HEK293 (cell line): Measurements from ENCODE around the gene PCDHA6.

Experiments
- CTCF ChIA-PET: fragments of 350-600 bp; formaldehyde crosslinking; extraction: SDS; loops from one replicate; lab custom pipeline; 2021; ENCODE audit warnings: antibody characterized with exemption; lab: Yijun Ruan, JAX
- POLR2A ChIA-PET: fragments of 300-600 bp; formaldehyde crosslinking; extraction: SDS; loops from one replicate; lab custom pipeline; 2020; ENCODE audit warnings: antibody characterized with exemption, inconsistent platforms; lab: Yijun Ruan, JAX
- H3K27ac ChIP-seq: fragments of 200-500 bp; sonication (Bioruptor generic); 2 replicates; pipeline ENCODE4 v1.5.1; 2014; ENCODE audit warnings: low read depth, low read length, control low read depth, inconsistent platforms; ENCODE audit errors: extremely low read depth
- H3K36me3 ChIP-seq, 2 experiments: fragments of 200-500 bp in 1 of 2; sonication (Bioruptor generic) in 1 of 2; 1 replicate in 1 of 2; 2 replicates in 1 of 2; pipeline ENCODE4 v1.5.1; 2014 to 2017; ENCODE audit warnings: inconsistent platforms in 2 of 2, low read length in 2 of 2; ENCODE audit not compliant: control insufficient read depth in 2 of 2, insufficient read depth in 1 of 2
- H3K4me1 ChIP-seq: fragments of 200-500 bp; sonication (Bioruptor generic); 2 replicates; pipeline ENCODE4 v1.5.1; 2014; ENCODE audit warnings: mild to moderate bottlenecking, low read length, inconsistent platforms; ENCODE audit not compliant: control insufficient read depth, insufficient read depth
- H3K4me3 ChIP-seq: 2 replicates; pipeline ENCODE4 v1.5.1; 2011; ENCODE audit warnings: low read depth, mild to moderate bottlenecking, control low read depth, low read length, moderate library complexity
- H3K9me3 ChIP-seq: fragments of 200-500 bp; sonication (Bioruptor generic); 2 replicates; pipeline ENCODE4 v1.5.1; 2014; ENCODE audit warnings: low read depth, low read length, inconsistent platforms; ENCODE audit not compliant: control insufficient read depth, insufficient read depth
- GFI1B ChIP-seq: fragments of 450-650 bp; formaldehyde crosslinking; IDR thresholded peaks from 2 replicates; pipeline ENCODE4 v1.5.1; 2016; ENCODE audit warnings: missing biosample characterization, missing genetic modification characterization
- GLI4 ChIP-seq: fragments of 450-650 bp; formaldehyde crosslinking; IDR thresholded peaks from 2 replicates; pipeline ENCODE4 v1.5.1; 2016; ENCODE audit warnings: missing biosample characterization, missing genetic modification characterization
- HIC1 ChIP-seq: fragments of 450-650 bp; formaldehyde crosslinking; IDR thresholded peaks from 2 replicates; pipeline ENCODE4 v1.5.1; 2016; ENCODE audit warnings: missing biosample characterization, missing genetic modification characterization
- KLF7 ChIP-seq: fragments of 450-650 bp; formaldehyde crosslinking; IDR thresholded peaks from 2 replicates; pipeline ENCODE4 v1.5.1; 2016; ENCODE audit warnings: missing biosample characterization, missing genetic modification characterization, borderline replicate concordance
- MZF1 ChIP-seq: fragments of 450-650 bp; formaldehyde crosslinking; IDR thresholded peaks from 2 replicates; pipeline ENCODE4 v1.5.1; 2017; ENCODE audit warnings: missing biosample characterization, missing genetic modification characterization, borderline replicate concordance
- PRDM2 ChIP-seq: fragments of 450-650 bp; formaldehyde crosslinking; IDR thresholded peaks from 2 replicates; pipeline ENCODE4 v1.5.1; 2016; ENCODE audit warnings: missing biosample characterization, missing genetic modification characterization, borderline replicate concordance
- ZBTB10 ChIP-seq: fragments of 450-650 bp; formaldehyde crosslinking; IDR thresholded peaks from 2 replicates; pipeline ENCODE4 v1.5.1; 2016; ENCODE audit warnings: missing biosample characterization, missing genetic modification characterization
- ZBTB6 ChIP-seq: fragments of 450-650 bp; formaldehyde crosslinking; IDR thresholded peaks from 2 replicates; pipeline ENCODE4 v1.5.1; 2017; ENCODE audit warnings: missing biosample characterization, missing genetic modification characterization
- ZFP37 ChIP-seq: fragments of 450-650 bp; formaldehyde crosslinking; IDR thresholded peaks from 2 replicates; pipeline ENCODE4 v1.5.1; 2016; ENCODE audit warnings: missing biosample characterization, missing genetic modification characterization
- ZNF221 ChIP-seq: fragments of 450-650 bp; formaldehyde crosslinking; IDR thresholded peaks from 2 replicates; pipeline ENCODE4 v1.5.1; 2017; ENCODE audit warnings: missing biosample characterization, missing genetic modification characterization, borderline replicate concordance
- ZNF37A ChIP-seq: fragments of 450-650 bp; IDR thresholded peaks from 2 replicates; pipeline ENCODE4 v1.5.1; 2018; ENCODE audit warnings: missing biosample characterization, missing genetic modification characterization
- ZNF48 ChIP-seq: fragments of 450-650 bp; formaldehyde crosslinking; IDR thresholded peaks from 2 replicates; pipeline ENCODE4 v1.5.1; 2016; ENCODE audit warnings: missing biosample characterization, missing genetic modification characterization
- ZNF510 ChIP-seq: fragments of 450-650 bp; formaldehyde crosslinking; IDR thresholded peaks from 2 replicates; pipeline ENCODE4 v1.5.1; 2018; ENCODE audit warnings: mild to moderate bottlenecking, missing genetic modification characterization, missing biosample characterization; ENCODE audit not compliant: insufficient replicate concordance
- ZNF529 ChIP-seq: fragments of 450-650 bp; formaldehyde crosslinking; IDR thresholded peaks from 2 replicates; pipeline ENCODE4 v1.5.1; 2017; ENCODE audit warnings: missing genetic modification characterization, missing biosample characterization; ENCODE audit not compliant: insufficient replicate concordance
- ZNF624 ChIP-seq: fragments of 450-650 bp; formaldehyde crosslinking; IDR thresholded peaks from 2 replicates; pipeline ENCODE4 v1.5.1; 2017; ENCODE audit warnings: missing biosample characterization, missing genetic modification characterization
- TF ChIP-seq, protein P1 (sequence below): fragments of 450-650 bp; formaldehyde crosslinking; IDR thresholded peaks from 2 replicates; pipeline ENCODE4 v1.5.1; 2017; ENCODE audit warnings: missing biosample characterization, missing genetic modification characterization
- TF ChIP-seq, protein P2 (sequence below): fragments of 450-650 bp; formaldehyde crosslinking; IDR thresholded peaks from 2 replicates; pipeline ENCODE4 v1.5.1; 2016; ENCODE audit warnings: missing biosample characterization, missing genetic modification characterization

The PCDHA6 gene

DNA sequence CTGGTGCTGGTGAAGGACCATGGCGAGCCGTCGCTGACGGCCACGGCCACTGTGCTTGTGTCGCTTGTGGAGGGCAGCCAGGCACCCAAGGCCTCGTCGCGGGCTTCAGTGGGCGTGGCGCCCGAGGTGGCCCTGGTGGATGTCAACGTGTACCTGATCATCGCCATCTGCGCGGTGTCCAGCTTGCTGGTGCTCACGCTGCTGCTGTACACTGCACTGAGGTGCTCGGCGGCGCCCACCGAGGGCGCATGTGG, 30.2 kb downstream of the PCDHA6 start:
- CTCF ChIA-PET, result no interaction called here
- TF ChIP-seq ZNF510 (tag by site-specific recombination), result no peak
- no peak for TF ChIP-seq GFI1B (tag by site-specific recombination)
- no peak for TF ChIP-seq ZNF529
- no peak for TF ChIP-seq ZNF221 (tag by site-specific recombination)
- TF ChIP-seq, protein P1, sequence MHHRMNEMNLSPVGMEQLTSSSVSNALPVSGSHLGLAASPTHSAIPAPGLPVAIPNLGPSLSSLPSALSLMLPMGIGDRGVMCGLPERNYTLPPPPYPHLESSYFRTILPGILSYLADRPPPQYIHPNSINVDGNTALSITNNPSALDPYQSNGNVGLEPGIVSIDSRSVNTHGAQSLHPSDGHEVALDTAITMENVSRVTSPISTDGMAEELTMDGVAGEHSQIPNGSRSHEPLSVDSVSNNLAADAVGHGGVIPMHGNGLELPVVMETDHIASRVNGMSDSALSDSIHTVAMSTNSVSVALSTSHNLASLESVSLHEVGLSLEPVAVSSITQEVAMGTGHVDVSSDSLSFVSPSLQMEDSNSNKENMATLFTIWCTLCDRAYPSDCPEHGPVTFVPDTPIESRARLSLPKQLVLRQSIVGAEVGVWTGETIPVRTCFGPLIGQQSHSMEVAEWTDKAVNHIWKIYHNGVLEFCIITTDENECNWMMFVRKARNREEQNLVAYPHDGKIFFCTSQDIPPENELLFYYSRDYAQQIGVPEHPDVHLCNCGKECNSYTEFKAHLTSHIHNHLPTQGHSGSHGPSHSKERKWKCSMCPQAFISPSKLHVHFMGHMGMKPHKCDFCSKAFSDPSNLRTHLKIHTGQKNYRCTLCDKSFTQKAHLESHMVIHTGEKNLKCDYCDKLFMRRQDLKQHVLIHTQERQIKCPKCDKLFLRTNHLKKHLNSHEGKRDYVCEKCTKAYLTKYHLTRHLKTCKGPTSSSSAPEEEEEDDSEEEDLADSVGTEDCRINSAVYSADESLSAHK (tag by site-specific recombination), result no peak
- TF ChIP-seq GLI4, result no peak
- no peak for TF ChIP-seq ZBTB6 (tag by site-specific recombination)
- no peak for TF ChIP-seq MZF1 (tag by site-specific recombination)
- no peak for TF ChIP-seq ZNF37A (tag by site-specific recombination)
- TF ChIP-seq KLF7, result no peak
- TF ChIP-seq, protein P2, sequence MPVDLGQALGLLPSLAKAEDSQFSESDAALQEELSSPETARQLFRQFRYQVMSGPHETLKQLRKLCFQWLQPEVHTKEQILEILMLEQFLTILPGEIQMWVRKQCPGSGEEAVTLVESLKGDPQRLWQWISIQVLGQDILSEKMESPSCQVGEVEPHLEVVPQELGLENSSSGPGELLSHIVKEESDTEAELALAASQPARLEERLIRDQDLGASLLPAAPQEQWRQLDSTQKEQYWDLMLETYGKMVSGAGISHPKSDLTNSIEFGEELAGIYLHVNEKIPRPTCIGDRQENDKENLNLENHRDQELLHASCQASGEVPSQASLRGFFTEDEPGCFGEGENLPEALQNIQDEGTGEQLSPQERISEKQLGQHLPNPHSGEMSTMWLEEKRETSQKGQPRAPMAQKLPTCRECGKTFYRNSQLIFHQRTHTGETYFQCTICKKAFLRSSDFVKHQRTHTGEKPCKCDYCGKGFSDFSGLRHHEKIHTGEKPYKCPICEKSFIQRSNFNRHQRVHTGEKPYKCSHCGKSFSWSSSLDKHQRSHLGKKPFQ, result no peak
- no peak for TF ChIP-seq ZBTB10
- no peak for TF ChIP-seq HIC1
- TF ChIP-seq ZFP37 (tag by site-specific recombination), result no peak

DNA sequence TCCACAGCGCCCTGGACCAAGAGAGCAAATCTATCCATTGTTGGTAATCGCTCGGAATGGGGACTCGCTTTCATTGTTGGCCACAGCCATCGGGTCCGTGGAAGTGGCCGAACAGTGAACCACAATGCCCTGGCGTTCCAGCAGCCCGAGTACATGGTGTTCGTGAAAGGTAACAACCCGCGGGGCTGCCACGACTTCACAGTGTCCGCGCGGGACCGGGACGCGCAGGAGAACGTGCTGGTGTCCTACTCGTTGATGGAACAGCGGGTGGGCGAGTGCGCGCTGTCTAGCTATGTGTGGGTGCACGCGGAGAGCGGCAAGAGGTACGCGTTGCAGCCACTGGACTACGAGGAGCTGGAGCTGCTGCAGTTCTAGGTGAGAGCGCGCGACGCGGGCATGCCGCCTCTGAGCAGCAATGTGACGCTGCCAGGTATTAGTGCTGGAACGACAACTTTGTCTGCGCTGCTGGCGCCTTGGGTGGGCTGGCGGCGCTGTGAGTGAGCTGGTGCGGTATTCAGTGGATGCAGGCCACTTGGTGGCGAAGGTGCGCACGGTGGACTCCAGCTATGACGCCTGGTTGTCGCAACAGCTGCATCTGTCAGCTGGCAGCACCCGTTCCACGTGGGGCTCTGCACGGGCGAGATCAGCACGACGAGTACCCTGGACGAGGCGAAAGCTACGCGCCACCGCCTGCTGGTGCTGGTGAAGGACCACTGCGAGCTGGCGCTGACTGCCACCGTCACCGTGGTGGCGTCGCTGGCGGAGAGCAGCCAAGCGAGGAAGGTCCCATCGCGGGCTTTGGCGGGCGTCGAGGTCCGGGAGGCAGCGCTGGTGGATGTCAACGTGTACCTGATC, 34.9 kb downstream of the PCDHA6 start:
- Histone ChIP-seq H3K27ac (no peak overlapping the region), H3K4me1 (no peaks in the 10 kb centered on the region), H3K4me3 (no peak overlapping the region), H3K36me3 (no peaks in the 10 kb centered on the region), H3K9me3 (no peaks in the 10 kb centered on the region)
- CTCF ChIA-PET, result interaction anchor here (0.5 to 0.6 kb wide), 2 partner anchors 9 to 172 kb away, joined by 3 read pairs; no protein-coding TSS in a partner anchor
- POLR2A ChIA-PET, result no interaction called here
- TF ChIP-seq ZNF48 (tag by site-specific recombination) (no peak), PRDM2 (tag by site-specific recombination) (no peak), ZNF624 (tag by site-specific recombination) (no peak)

More for the DNA sequence above, 30.2 kb downstream of the PCDHA6 start:
- H3K4me1 ChIP-seq, result no peaks in the 10 kb centered on the region
- POLR2A ChIA-PET, result no interaction called here
- H3K4me3 ChIP-seq, result no peak overlapping the region
- no peak overlapping the region for H3K27ac ChIP-seq
- H3K9me3 ChIP-seq, result no peaks in the 10 kb centered on the region; the same call in none of the 2 replicates
- H3K36me3 ChIP-seq, result no peaks in the 10 kb centered on the region
